OCI-M2 (cell line): ENCODE measurements around the gene BRPF1.

Experiments used
- DNase-seq: peaks from one replicate; lab custom pipeline; 2025; ENCODE audit not compliant: unreplicated experiment; lab: John Stamatoyannopoulos, UW

The BRPF1 gene

DNA sequence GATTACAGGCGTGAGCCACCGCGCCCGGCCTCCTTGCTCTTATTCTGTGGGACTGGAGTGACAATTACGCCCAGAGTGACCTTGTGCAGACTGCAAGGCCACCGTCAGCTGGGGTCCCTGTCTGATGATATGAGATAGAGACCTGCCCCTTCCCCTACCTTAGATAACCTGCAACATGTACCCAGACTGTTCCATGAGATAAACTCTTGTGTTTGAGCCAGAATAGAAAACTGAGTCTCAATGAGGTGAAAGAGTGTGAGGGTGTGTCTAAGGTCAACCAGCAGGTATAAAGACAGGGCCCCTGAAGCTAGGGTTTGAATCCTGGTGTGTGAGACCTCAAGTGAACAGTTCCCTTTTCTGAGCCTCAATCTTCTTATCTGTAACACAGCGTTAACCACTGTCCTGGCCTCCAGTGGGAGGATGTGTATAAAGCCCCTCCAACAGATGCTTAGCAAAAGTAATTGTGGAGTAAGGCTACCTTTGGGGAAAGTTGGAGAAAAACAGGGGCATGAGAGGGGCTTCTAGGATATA lies 54.7 kb downstream of the BRPF1 start:
- no peak for DNase-seq

DNA sequence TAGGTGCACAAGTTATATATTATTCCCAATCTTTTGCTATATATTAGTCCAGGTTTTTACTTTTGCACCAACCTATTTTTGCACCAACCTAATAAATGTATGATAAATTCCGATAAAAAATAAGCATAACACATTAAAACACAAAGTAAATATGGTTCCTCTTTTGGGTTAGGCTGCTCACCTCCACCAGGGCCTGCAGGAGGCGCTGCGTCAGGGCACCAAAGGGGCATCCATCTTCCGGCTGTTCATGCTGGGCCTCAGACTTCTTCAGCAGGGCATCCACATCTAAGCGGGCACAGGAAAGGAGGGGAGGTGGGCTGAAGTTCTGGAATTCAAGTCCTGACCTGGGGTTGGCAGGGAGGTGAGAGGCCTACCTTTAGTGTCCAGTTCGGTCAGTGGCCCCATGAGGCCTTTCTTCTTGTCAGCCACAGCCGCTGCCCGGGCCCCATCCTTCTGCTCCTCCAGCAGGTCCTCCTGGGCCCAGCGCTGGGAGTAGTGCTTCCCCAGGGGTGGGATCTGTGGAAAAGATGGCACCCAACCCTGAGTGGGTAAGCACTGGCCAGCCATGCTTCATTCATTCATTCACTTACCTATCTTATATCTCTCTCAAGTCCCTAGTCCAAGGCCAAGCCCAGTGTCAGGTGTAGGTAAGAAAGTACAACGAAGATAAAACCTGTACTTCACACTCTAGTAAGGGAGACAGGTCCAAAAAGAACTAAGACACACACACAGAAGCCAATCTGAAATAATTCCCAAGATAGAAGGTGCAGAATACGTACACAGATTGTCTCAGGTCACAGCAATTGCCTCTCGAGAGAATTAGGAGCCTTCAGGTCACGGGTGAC lies 55.5 kb downstream of the BRPF1 start:
- no peak for DNase-seq

DNA sequence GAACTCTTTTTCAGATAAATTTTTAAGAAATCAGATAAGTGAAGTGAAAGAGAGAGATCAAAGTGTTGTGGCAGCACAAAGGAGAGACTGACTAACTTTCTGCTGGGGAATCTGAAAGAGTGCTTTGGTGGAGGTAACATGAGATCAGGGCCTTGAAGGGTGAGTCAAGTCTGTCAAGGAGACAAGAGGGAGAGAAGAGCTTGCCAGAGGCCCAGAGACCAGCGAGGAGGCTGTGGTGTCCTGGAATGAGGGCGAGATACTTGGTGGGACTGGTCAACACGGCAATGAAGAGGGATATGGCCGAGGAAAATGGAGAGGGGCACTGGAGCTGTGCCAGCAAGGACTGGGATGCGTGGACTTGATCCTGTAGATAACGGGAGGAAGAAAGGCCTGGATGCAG lies 56.2 kb downstream of the BRPF1 start:
- DNase-seq: no peak

DNA sequence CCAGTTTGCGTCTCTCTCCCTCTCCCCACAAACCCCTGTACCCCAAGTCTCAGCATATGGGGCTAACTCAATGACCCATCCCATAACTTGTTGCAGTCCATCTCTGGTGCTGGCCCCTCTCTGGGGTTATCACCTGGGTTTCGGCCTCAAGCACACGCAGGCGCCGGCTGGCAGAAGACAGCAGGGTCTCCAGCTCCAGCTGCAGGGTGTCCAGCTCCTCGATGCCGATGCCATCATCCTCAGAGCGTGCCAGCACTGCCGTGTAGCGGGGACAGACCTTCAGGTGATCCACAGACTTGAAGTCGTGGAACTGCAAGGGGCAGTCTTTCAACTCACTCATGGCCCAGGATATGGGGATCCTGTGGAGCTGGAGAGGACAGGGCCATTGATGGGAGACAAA lies 59.6 kb downstream of the BRPF1 start:
- DNase-seq: no peak

DNA sequence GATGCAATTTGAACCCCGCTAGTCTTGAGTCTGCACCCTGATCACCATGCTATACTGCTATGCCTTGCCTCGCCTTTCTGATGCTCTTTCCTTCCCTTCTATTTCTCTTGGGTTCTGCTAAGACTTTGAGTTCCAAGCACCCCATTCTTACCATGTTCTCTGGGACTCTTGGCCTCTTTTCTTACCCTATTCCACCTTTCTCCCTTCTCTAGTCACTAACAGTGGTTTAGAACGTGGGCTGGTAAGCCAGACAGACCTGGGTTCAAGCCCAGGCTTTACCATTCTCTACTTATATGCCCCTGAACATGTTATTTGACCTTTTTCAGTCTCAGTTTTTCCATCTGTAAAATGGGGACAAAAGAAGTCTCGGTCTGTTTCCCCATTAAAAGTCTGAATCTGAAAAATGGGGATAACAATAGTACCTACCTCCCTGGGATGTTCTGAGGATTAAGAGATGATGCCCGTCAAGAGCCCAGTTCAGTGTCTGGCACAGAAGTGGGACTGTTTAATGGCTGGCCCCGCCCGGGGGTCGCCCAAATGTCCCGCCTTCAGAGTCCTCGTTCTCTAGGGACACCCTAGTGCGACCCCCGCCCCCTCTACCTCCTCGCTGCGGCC lies 60.4 kb downstream of the BRPF1 start:
- no peak for DNase-seq

DNA sequence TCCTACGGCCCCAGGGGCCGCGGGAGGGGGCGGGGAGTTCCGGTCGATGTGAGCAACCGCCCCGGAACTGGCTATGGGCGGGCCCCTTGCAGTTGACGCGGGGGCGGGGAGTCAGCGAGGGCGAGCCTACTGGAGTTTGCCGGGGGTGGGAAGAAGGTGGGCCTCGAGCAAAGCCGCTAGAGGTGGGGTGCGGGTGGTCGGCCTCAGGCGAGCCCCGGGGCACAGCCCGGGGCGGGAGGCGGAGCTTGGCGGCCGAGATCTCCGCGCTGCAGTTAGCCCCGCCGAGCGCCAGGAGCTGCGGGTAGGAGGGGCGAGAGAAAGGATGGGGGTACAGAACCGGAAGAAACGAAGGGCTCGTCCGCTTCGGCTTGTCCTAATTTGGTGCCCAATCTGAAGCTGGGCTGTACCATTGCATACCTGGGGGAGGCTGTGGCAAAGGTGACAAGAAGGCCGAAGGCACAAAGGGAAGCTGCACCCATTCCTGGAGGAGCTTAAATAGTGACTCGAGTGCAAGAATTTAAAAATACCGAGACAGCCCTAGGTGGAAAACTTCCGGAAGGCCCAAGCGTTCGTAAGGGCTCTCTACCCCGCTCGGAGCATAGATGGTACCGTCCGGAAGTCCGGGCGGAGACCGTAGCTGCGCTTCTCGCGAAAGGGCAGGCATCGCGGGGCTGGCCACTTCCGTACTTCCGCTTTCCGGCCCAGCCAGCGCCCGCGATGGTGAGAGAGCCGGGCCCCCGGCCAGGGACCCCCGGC lies 61.0 kb downstream of the BRPF1 start, which contains the start of the genes ARPC4 and TADA3:
Gene ARPC4, plus strand, starts transcription at position 678 of the 756 bp plus-strand sequence. Its CDS starts 40 bp downstream, at position 718.
Gene TADA3, minus strand, starts transcription at position 69 of the 756 bp plus-strand sequence. CDS start 1,007 bp downstream, outside the sequence.
- DNase-seq: peak; percentile 82

DNA sequence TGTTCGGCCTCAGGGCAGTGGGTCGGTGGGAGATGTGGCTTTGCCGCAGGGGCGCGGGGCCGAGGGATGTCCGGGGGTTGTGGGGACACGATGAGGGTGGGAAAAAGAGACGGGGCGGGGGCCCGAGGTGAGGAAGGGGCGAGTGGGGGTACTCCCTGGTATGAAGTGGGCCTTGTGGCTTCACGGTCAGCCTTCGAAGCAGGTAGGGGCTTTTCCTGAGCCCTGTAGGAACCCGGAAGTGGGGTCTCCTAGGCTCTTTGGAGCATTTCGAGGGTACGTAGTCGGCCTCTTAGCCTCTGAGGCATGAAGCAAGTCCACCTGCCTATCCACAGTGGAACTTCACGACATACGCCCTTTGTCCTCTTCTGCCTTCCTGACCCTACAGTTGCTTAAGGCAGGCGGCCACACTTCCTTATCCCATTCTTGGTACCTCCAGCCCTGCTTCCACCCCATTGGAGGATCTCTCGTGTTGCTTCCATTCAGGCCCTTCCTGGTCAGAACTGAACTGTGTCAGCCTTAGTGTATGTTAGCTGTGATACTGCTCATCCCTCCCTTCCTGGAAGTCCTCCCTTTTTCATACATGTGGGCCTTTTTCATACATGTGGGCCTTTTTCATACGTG lies 61.7 kb downstream of the BRPF1 start:
- no peak for DNase-seq

DNA sequence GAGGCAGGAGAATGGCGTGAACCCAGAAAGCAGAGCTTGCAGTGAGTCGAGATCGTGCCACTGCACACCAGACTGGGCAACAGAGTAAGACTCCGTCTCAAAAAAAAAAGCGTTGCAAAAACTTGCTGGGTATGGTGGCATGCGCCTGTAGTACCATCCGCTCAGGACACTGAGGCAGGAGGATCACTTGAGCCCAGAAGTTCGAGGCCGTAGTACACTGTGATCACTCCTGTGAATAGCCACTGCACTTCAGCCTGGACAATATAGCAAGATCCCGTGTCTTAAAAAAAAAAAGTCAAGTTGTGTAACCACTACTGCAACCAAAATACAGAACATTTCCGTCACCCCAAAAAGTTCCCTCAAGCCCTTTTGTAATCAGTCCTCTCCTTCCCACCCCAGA lies 62.9 kb downstream of the BRPF1 start:
- no peak for DNase-seq

DNA sequence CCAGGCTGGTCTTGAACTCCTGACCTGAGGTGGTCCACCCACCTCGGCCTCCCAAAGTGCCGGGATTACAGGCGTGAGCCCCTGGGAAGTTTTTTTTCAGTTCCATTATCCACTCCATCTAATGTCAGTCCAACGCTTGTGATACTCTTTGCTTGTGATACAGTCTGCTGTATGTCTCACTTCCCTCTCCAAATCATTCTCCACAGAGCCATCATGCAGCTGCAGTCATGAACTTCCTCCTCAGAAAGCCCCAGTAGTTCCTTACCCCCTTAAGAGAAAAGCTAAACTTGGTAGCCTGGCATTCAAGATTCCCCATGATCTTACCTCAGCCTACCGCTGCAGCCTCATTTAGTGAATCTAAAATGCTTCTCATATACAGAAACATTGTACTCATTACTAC lies 63.7 kb downstream of the BRPF1 start:
- no peak for DNase-seq

DNA sequence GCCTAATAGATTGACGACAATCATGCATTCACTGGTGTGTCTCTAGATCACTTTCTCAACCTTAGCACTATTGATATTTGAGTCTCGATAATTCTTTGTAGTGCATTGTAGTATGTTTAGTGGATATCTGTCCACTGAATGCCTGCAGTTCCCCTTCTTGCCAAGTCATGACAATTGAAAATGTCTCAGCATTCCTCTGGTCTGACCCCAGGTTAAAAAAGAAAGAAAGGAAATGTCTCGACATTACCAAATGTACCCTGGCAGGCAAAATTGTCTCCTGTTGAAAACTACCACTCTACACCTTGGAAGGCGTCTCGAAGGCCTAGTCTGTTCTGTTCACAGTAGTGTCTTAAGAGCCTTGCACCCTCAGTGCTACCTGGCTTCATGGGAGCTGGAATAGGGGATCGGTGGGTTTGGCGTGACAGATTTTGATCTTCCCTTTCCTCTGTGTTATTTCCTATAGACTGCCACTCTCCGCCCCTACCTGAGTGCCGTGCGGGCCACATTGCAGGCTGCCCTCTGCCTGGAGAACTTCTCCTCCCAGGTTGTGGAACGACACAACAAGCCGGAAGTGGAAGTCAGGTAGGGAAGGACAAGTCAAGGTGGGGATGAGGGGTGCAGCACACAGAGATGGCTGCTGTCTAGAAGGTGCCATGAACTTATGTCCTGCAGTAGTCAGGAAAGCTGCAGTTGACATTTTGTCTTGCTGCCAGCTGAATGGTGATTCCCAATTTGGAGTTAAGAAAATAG lies 65.8 kb downstream of the BRPF1 start:
- no peak for DNase-seq
